ENCODE measurements around the gene STMN3. TPM values are rescaled to one million over a fixed set of nuclear protein-coding genes. Genes with fewer than 3 reads are reported as not detected.

Gene STMN3
- total and polyA plus RNA-seq, 10 of the 15 experiments (the other 5 are each of a cell fraction or from before 2014, with no cell fraction given): 0.09 to 3.6 (median 1.4) TPM; not detected in 1

DNA sequence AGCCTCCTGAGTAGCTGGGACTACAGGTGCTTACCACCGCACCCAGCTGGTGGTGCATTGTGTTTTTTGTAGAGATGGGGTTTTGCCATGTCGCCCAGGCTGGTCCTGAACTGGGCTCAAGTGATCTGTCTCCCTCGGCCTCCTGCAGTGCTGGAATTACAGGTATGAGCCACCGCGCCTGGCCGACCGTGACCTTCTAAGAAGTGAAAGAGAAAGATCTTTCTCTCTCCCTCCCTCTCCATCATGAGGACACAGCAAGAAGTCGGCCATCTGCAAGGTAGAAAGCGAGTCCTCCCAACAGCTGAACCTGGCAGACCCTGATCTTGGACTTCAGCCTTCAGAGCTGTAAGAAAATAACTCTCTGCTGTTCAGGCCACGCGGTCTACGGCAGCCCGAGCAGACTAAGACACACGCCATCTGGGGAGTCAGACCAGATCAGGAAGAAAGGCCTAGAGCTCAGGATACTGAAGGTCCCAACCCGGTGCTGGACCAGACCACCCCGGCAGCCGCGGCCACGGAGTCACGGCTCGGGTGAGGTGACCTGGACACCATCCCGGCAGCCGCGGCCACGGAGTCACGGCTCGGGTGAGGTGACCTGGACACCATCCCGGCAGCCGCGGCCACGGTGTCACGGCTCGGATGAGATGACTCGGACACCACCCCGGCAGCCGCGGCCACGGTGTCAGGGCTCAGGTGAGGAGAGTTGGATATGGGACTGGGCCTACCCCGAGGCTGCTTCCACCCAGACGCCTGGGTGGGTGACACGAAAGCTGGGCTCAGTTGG, 35.9 kb downstream of the STMN3 start:
- Histone ChIP-seq H3K9me3 (replicated peaks; ENCODE audit: control insufficient read depth, insufficient read depth, low read length) (no peaks in the 10 kb centered on the region), H3K4me3 (no peak overlapping the region), H3K4me1 (ENCODE audit: control insufficient read depth, insufficient read depth, low read length) (peaks cover 7% of the 10 kb centered on the region), H3K27me3 (replicated peaks in 1 of 2; ENCODE audit: control insufficient read depth in 2 of 2, insufficient read depth in 2 of 2, low read length in 1 of 2) (no peaks in the 10 kb centered on the region), H3K27ac (ENCODE audit: control insufficient read depth, insufficient read depth) (peak overlapping the region; percentile 54), H2AFZ (ENCODE audit: control insufficient read depth, low read depth, low read length) (peak overlapping the region; percentile 23; the same call in 1 of the 2 replicates), H3K36me3 (ENCODE audit: control insufficient read depth in 2 of 2, insufficient read depth in 2 of 2, low read length in 1 of 2) (peaks cover 12 to 16% of the 10 kb centered on the region in 2 experiments), H3K79me2 (ENCODE audit: control insufficient read depth, insufficient read depth, low read length) (peaks cover 15% of the 10 kb centered on the region), H3K9ac (ENCODE audit: control insufficient read depth, insufficient read depth, low read length) (no peak overlapping the region), H4K20me1 (ENCODE audit: control insufficient read depth, insufficient read depth) (no peaks in the 10 kb centered on the region), H3K4me2 (ENCODE audit: control insufficient read depth, insufficient read depth) (no peak overlapping the region)
- SMC1A ChIA-PET (ENCODE audit: uncharacterized antibody, unreplicated experiment): interaction anchor here (0.8 kb wide), 1 partner anchor 19 kb away, joined by 3 read pairs; no protein-coding TSS in a partner anchor
- 87% methylated on average over 38 of the region's 41 CpGs for WGBS (ENCODE audit: insufficient coverage, insufficient replicate concordance, low lambda C conversion rate, missing lambda C conversion rate)
- BruUV-seq (replicated peaks): no TSS peak
- peak; percentile 45 for ATAC-seq
- FAIRE-seq: no peak
- POLR2A ChIA-PET: interaction anchor here (0.9 kb wide), 1 partner anchor 96 kb away, joined by 3 read pairs; no protein-coding TSS in a partner anchor
- in situ Hi-C loops (cut with MboI): no loop called here
- RAD21 ChIA-PET (ENCODE audit: unreplicated experiment): no interaction called here
- DNase-seq (ENCODE audit: low read depth, low spot score): no peak
- no peak for TF ChIP-seq JUND (IDR thresholded peaks at IDR 0.05; ENCODE audit: low read depth, low read length)
- no peak for TF ChIP-seq RBBP5 (conservative IDR thresholded peaks at IDR 0.05)
- TF ChIP-seq, protein P1, sequence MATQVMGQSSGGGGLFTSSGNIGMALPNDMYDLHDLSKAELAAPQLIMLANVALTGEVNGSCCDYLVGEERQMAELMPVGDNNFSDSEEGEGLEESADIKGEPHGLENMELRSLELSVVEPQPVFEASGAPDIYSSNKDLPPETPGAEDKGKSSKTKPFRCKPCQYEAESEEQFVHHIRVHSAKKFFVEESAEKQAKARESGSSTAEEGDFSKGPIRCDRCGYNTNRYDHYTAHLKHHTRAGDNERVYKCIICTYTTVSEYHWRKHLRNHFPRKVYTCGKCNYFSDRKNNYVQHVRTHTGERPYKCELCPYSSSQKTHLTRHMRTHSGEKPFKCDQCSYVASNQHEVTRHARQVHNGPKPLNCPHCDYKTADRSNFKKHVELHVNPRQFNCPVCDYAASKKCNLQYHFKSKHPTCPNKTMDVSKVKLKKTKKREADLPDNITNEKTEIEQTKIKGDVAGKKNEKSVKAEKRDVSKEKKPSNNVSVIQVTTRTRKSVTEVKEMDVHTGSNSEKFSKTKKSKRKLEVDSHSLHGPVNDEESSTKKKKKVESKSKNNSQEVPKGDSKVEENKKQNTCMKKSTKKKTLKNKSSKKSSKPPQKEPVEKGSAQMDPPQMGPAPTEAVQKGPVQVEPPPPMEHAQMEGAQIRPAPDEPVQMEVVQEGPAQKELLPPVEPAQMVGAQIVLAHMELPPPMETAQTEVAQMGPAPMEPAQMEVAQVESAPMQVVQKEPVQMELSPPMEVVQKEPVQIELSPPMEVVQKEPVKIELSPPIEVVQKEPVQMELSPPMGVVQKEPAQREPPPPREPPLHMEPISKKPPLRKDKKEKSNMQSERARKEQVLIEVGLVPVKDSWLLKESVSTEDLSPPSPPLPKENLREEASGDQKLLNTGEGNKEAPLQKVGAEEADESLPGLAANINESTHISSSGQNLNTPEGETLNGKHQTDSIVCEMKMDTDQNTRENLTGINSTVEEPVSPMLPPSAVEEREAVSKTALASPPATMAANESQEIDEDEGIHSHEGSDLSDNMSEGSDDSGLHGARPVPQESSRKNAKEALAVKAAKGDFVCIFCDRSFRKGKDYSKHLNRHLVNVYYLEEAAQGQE (IDR thresholded peaks at IDR 0.05; ENCODE audit: low read depth, low read length): no peak
- peak; percentile 96 for TF ChIP-seq PAX5 (IDR thresholded peaks at IDR 0.05; ENCODE audit: borderline replicate concordance, low read depth, low read length)
- no peak for TF ChIP-seq HDAC2 (IDR thresholded peaks at IDR 0.05)
- TF ChIP-seq, protein P2, sequence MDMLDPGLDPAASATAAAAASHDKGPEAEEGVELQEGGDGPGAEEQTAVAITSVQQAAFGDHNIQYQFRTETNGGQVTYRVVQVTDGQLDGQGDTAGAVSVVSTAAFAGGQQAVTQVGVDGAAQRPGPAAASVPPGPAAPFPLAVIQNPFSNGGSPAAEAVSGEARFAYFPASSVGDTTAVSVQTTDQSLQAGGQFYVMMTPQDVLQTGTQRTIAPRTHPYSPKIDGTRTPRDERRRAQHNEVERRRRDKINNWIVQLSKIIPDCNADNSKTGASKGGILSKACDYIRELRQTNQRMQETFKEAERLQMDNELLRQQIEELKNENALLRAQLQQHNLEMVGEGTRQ (IDR thresholded peaks at IDR 0.05; ENCODE audit: borderline replicate concordance, low read depth, low read length): no peak
- TF ChIP-seq E4F1 (IDR thresholded peaks at IDR 0.05; ENCODE audit: borderline replicate concordance, partially characterized antibody): no peak
- TF ChIP-seq RCOR1 (conservative IDR thresholded peaks at IDR 0.05; ENCODE audit: low read depth, low read length): no peak
- intact Hi-C loops (cut with micrococcal nuclease; ENCODE audit: unreplicated experiment): no loop called here
- CTCF ChIA-PET: interaction anchor here (0.7 to 3.7 kb wide), 3 partner anchors 25 to 80 kb away, joined by 3 to 16 read pairs (median 5); partner anchors contain the start of gene PTK6
